Measurements from ENCODE around the gene SLC25A23. TPM values are rescaled to one million over a fixed set of nuclear protein-coding genes. Genes with fewer than 3 reads are reported as not detected.

Gene SLC25A23
- total RNA-seq, 1 donor from 2014 or later = 41.8 TPM

- Histone ChIP-seq H3K36me3 (ENCODE audit: insufficient read depth, low read length) (no peaks in the 10 kb centered on the region), H3K79me2 (ENCODE audit: insufficient read depth, low read length) (no peaks in the 10 kb centered on the region), H3K9me3 (ENCODE audit: insufficient read depth, low read depth, low read length) (no peaks in the 10 kb centered on the region), H3K4me3 (ENCODE audit: insufficient read depth, low read depth, low read length) (no peak overlapping the region), H3K27me3 (ENCODE audit: insufficient read depth, low read length) (no peaks in the 10 kb centered on the region), H3K27ac (ENCODE audit: low read depth, low read length) (no peak overlapping the region), H3K9ac (ENCODE audit: low read length) (no peak overlapping the region), H3K4me1 (ENCODE audit: insufficient read depth, low read length) (no peaks in the 10 kb centered on the region), H3K4me2 (ENCODE audit: low read length) (no peak overlapping the region), H2AFZ (ENCODE audit: low read depth, low read length) (no peak overlapping the region), H4K20me1 (ENCODE audit: insufficient read depth, low read length) (no peaks in the 10 kb centered on the region)
- FAIRE-seq = no peak
- H3K4me1 Mint-ChIP-seq (ENCODE audit: low read depth, unreplicated experiment) = no peaks in the 10 kb centered on the region
- H3K27ac Mint-ChIP-seq (ENCODE audit: unreplicated experiment) = no peak overlapping the region
- DNase-seq (ENCODE audit: low read depth) = no peak
- TF ChIP-seq CTCF (IDR thresholded peaks at IDR 0.05; ENCODE audit: insufficient read depth, low read depth, low read length) = no peak
- no peak for TF ChIP-seq EZH2 (IDR thresholded peaks at IDR 0.05; ENCODE audit: insufficient read depth, low read length)
- no peaks in the 10 kb centered on the region for H3K36me3 Mint-ChIP-seq (ENCODE audit: low read depth, unreplicated experiment)
- H3K9me3 Mint-ChIP-seq (ENCODE audit: unreplicated experiment) = no peaks in the 10 kb centered on the region
- H3K4me3 Mint-ChIP-seq (ENCODE audit: unreplicated experiment) = no peak overlapping the region
- H3K27me3 Mint-ChIP-seq (ENCODE audit: low read depth, unreplicated experiment) = peaks cover 6% of the 10 kb centered on the region
These were observed 24.6 kb upstream of the SLC25A23 start for GRCh38 chr19:6484230-6484629.

GRCh38 chr19:6483235-6483634 lies 23.6 kb upstream of the SLC25A23 start:
- no peak for FAIRE-seq
- no peaks in the 10 kb centered on the region for H3K4me1 Mint-ChIP-seq (ENCODE audit: low read depth, unreplicated experiment)
- no peak for DNase-seq (ENCODE audit: low read depth)
- no peak overlapping the region for H2AFZ ChIP-seq (ENCODE audit: low read depth, low read length)
- H3K4me1 ChIP-seq (ENCODE audit: insufficient read depth, low read length) = no peaks in the 10 kb centered on the region
- H3K27ac ChIP-seq (ENCODE audit: low read depth, low read length) = no peak overlapping the region
- no peaks in the 10 kb centered on the region for H3K27me3 ChIP-seq (ENCODE audit: insufficient read depth, low read length)
- no peak overlapping the region for H3K4me2 ChIP-seq (ENCODE audit: low read length)
- no peaks in the 10 kb centered on the region for H4K20me1 ChIP-seq (ENCODE audit: insufficient read depth, low read length)
- peaks cover 4% of the 10 kb centered on the region for H3K27me3 Mint-ChIP-seq (ENCODE audit: low read depth, unreplicated experiment)
- H3K9me3 Mint-ChIP-seq (ENCODE audit: unreplicated experiment) = no peaks in the 10 kb centered on the region
- no peak overlapping the region for H3K9ac ChIP-seq (ENCODE audit: low read length)
- no peaks in the 10 kb centered on the region for H3K9me3 ChIP-seq (ENCODE audit: insufficient read depth, low read depth, low read length)
- H3K27ac Mint-ChIP-seq (ENCODE audit: unreplicated experiment) = no peak overlapping the region
- H3K79me2 ChIP-seq (ENCODE audit: insufficient read depth, low read length) = no peaks in the 10 kb centered on the region
- H3K36me3 Mint-ChIP-seq (ENCODE audit: low read depth, unreplicated experiment) = no peaks in the 10 kb centered on the region
- no peak overlapping the region for H3K4me3 Mint-ChIP-seq (ENCODE audit: unreplicated experiment)
- TF ChIP-seq EZH2 (IDR thresholded peaks at IDR 0.05; ENCODE audit: insufficient read depth, low read length) = no peak
- no peak for TF ChIP-seq CTCF (IDR thresholded peaks at IDR 0.05; ENCODE audit: insufficient read depth, low read depth, low read length)
- no peaks in the 10 kb centered on the region for H3K36me3 ChIP-seq (ENCODE audit: insufficient read depth, low read length)
- H3K4me3 ChIP-seq (ENCODE audit: insufficient read depth, low read depth, low read length) = no peak overlapping the region

GRCh38 chr19:6482343-6482686 lies 22.7 kb upstream of the SLC25A23 start:
- TF ChIP-seq EZH2 (IDR thresholded peaks at IDR 0.05; ENCODE audit: insufficient read depth, low read length) (no peak), CTCF (IDR thresholded peaks at IDR 0.05; ENCODE audit: insufficient read depth, low read depth, low read length) (no peak)
- Mint-ChIP-seq H3K27me3 (ENCODE audit: low read depth, unreplicated experiment) (peaks cover 4% of the 10 kb centered on the region), H3K36me3 (ENCODE audit: low read depth, unreplicated experiment) (no peaks in the 10 kb centered on the region), H3K4me3 (ENCODE audit: unreplicated experiment) (no peak overlapping the region), H3K27ac (ENCODE audit: unreplicated experiment) (no peak overlapping the region), H3K9me3 (ENCODE audit: unreplicated experiment) (no peaks in the 10 kb centered on the region), H3K4me1 (ENCODE audit: low read depth, unreplicated experiment) (no peaks in the 10 kb centered on the region)
- Histone ChIP-seq H3K79me2 (ENCODE audit: insufficient read depth, low read length) (no peaks in the 10 kb centered on the region), H3K4me1 (ENCODE audit: insufficient read depth, low read length) (no peaks in the 10 kb centered on the region), H3K36me3 (ENCODE audit: insufficient read depth, low read length) (no peaks in the 10 kb centered on the region), H3K4me2 (ENCODE audit: low read length) (no peak overlapping the region), H2AFZ (ENCODE audit: low read depth, low read length) (peak overlapping the region; percentile 63), H3K27me3 (ENCODE audit: insufficient read depth, low read length) (no peaks in the 10 kb centered on the region), H3K27ac (ENCODE audit: low read depth, low read length) (no peak overlapping the region), H4K20me1 (ENCODE audit: insufficient read depth, low read length) (no peaks in the 10 kb centered on the region), H3K9me3 (ENCODE audit: insufficient read depth, low read depth, low read length) (no peaks in the 10 kb centered on the region), H3K9ac (ENCODE audit: low read length) (no peak overlapping the region), H3K4me3 (ENCODE audit: insufficient read depth, low read depth, low read length) (no peak overlapping the region)
- no peak for FAIRE-seq
- DNase-seq (ENCODE audit: low read depth) = no peak

Measured in astrocyte (in vitro differentiated cells and primary cell).